Upper lobe of left lung (tissue), 6 donors: ENCODE results near the gene SLC38A4. TPM values are rescaled to one million over a fixed set of nuclear protein-coding genes. Genes with fewer than 3 reads are reported as not detected.

Experiments used
- ATAC-seq, 2 donors: fragments of 200-7000 bp; cut with Tn5 transposase; one replicate each; pipeline ENCODE4 v1.9.1; 2022; ENCODE audit warnings: mild to moderate bottlenecking in 2 of 2, moderate library complexity in 2 of 2; ENCODE audit not compliant: low FRiP score in 2 of 2
- DNase-seq, 2 donors: peaks; one replicate each; pipeline ENCODE4 v3.0.0-alpha.2; 2019 to 2020
- H3K27ac ChIP-seq, 4 donors: fragments of 200-600 bp; sonication (generic); one replicate each; pipeline ENCODE4 v1.5.1; 2016 to 2019
- H3K27me3 ChIP-seq, 4 donors: fragments of 200-600 bp; sonication (generic); one replicate each; pipeline ENCODE4 v1.5.1; 2017 to 2019
- H3K36me3 ChIP-seq, 4 donors: fragments of 200-600 bp; sonication (generic); one replicate each; pipeline ENCODE4 v1.5.1; 2016 to 2019
- H3K4me1 ChIP-seq, 4 donors: fragments of 200-600 bp; sonication (generic); one replicate each; pipeline ENCODE4 v1.5.1; 2018 to 2019
- H3K4me3 ChIP-seq, 4 donors: fragments of 200-600 bp; sonication (generic); one replicate each; pipeline ENCODE4 v1.5.1; 2017 to 2019; ENCODE audit warnings: mild to moderate bottlenecking in 2 of 4, moderate library complexity in 1 of 4
- H3K9me3 ChIP-seq, 4 donors: fragments of 200-600 bp; sonication (generic); one replicate each; pipeline ENCODE4 v1.5.1; 2018 to 2019
- EP300 ChIP-seq, 4 donors: sonication (generic); formaldehyde crosslinking; IDR thresholded peaks; one replicate each; pipeline ENCODE4 v1.5.1; 2017; ENCODE audit warnings: antibody characterized with exemption in 4 of 4, control low read depth in 2 of 4
- POLR2A ChIP-seq, 4 donors: fragments of 450-650 bp; IDR thresholded peaks; one replicate each; pipeline ENCODE4 v1.5.1; 2016 to 2017; ENCODE audit warnings: antibody characterized with exemption in 4 of 4, mild to moderate bottlenecking in 2 of 4
- POLR2AphosphoS5 ChIP-seq, 2 donors: sonication (generic); formaldehyde crosslinking; IDR thresholded peaks; one replicate each; pipeline ENCODE4 v1.5.1; 2017; ENCODE audit warnings: antibody characterized with exemption in 2 of 2
- WGBS, 2 donors: methylation state at CpG; one replicate each; pipeline ENCODE4 v1.1.5; 2017 to 2018; 5-methylcytosine and 5-hydroxymethylcytosine counted together
- total RNA-seq, 6 donors: library from RNA; depleted of rRNA in 4 of 6; stranded (reverse); fragments of >200 nt in 4 of 6; gene quantifications; one replicate each; pipeline versions ENCODE4 v1.1.0 to v1.2.1, GENCODE V29; 2016 to 2021
- TF ChIP-seq, protein P1 (sequence below), 6 experiments: fragments of 450-650 bp in 4 of 6; fragments of 200-600 bp in 2 of 6; sonication (generic) in 2 of 6; IDR thresholded peaks; one replicate each; pipeline ENCODE4 v1.5.1; 2016 to 2019; ENCODE audit warnings: antibody characterized with exemption in 6 of 6
- donor health status: DM: no; HTN: no; CAD: no; lungs with moderate emphysema.
- donor health status: DM: no; HTN: yes; CAD: no; lungs with severe emphysema.

Gene SLC38A4
- total RNA-seq, 6 donors from 2014 or later = 0.49 to 0.81 (median 0.60) TPM; not detected in 3

DNA sequence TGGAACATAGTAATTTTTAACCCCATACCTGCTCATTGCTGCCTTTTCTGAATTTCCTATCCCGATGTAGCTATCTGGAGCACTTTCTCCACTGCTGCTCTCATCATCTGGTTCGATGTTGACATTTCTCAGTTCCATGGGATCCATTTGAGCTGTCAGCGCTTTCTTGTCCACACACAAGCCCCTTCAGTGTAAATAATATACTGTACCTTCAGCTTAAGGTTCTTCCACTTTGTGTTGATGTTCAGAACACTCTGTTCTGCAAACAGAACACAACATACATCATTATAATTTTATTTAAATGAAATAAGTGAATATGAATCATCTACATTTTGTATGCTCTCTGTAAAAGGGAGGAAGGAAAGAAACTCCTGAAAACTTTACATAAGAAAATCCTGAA, 32.9 kb downstream of the SLC38A4 start:
- Histone ChIP-seq H3K9me3 (no peaks in the 10 kb centered on the region), H3K4me1 (no peaks in the 10 kb centered on the region), H3K36me3 (no peaks in the 10 kb centered on the region), H3K4me3 (no peak overlapping the region), H3K27ac (no peak overlapping the region), H3K27me3 (no peaks in the 10 kb centered on the region)
- no peak for DNase-seq
- WGBS, 2 donors = 58 to 69% methylated on average over 3 of the region's 3 CpGs
- ATAC-seq = no peak
- TF ChIP-seq POLR2A (IDR thresholded peaks at IDR 0.05) = no peak
- TF ChIP-seq, protein P1, sequence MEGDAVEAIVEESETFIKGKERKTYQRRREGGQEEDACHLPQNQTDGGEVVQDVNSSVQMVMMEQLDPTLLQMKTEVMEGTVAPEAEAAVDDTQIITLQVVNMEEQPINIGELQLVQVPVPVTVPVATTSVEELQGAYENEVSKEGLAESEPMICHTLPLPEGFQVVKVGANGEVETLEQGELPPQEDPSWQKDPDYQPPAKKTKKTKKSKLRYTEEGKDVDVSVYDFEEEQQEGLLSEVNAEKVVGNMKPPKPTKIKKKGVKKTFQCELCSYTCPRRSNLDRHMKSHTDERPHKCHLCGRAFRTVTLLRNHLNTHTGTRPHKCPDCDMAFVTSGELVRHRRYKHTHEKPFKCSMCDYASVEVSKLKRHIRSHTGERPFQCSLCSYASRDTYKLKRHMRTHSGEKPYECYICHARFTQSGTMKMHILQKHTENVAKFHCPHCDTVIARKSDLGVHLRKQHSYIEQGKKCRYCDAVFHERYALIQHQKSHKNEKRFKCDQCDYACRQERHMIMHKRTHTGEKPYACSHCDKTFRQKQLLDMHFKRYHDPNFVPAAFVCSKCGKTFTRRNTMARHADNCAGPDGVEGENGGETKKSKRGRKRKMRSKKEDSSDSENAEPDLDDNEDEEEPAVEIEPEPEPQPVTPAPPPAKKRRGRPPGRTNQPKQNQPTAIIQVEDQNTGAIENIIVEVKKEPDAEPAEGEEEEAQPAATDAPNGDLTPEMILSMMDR (IDR thresholded peaks at IDR 0.05) = no peak

DNA sequence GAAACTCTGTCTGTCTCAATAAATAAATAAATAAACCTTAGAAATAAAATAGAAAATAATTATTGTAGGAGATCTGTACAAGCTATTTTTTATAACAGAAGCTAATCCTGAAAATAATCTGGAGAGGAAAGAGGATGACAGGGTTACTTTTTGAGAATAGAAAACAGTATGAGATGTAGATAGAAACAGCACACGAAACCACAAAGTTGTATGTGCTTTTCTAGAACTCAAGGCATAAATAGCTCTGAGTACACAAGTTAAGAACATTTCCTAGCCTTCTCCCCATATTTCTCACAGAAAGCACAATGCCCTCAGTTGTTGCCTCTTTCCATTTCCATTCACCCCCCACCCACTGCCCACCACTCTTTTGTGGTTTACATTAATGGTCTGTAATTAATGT, 35.7 kb downstream of the SLC38A4 start:
- no peak overlapping the region for H3K27ac ChIP-seq
- no peaks in the 10 kb centered on the region for H3K36me3 ChIP-seq
- H3K27me3 ChIP-seq = no peaks in the 10 kb centered on the region
- no peaks in the 10 kb centered on the region for H3K4me1 ChIP-seq
- ATAC-seq = no peak
- H3K9me3 ChIP-seq = no peaks in the 10 kb centered on the region
- TF ChIP-seq POLR2AphosphoS5 (IDR thresholded peaks at IDR 0.05) = no peak
- no peak for TF ChIP-seq POLR2A (IDR thresholded peaks at IDR 0.05)
- TF ChIP-seq, protein P1 (IDR thresholded peaks at IDR 0.05) = no peak
- no peak for TF ChIP-seq EP300 (IDR thresholded peaks at IDR 0.05)
- DNase-seq = no peak
- 94 to 96% methylated on average over 1 of the region's 1 CpG for WGBS, 2 donors
- no peak overlapping the region for H3K4me3 ChIP-seq

DNA sequence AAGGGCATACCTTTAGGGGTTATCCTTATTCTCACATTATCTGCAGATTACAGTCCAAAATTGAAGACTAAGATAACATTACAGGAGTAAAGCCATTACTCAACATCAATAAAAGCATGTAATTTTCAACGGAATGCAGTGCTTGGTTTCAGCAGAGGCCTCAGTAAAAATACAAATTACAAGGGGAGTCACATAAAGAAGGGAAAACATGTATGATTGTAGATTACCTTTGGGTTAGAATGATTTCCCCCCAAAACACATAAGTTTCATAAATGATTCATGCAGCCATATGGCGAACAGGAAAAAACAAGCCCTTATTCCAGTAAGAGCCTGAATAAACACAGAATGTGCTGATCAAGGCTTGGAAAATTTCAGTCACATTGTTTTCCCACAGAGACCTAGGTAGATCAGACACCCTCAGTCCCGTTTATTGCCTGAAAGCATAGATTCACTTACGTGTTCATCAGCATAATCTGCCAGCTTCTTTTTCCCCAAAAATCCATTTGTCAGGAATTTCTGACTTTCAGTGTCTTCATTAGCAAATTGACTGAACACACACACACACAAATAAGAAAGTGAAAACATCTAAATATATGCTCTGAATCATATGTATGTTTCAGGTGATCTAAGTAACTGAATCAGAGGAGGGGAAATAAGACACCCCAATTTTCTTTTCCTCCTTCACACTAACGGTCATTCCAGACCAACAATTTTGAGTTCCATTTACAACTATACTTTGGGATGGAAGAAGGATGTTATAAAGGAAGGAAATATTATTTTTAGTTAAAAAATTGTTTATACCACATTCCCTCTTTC, 37.5 kb downstream of the SLC38A4 start:
- Histone ChIP-seq H3K27me3 (no peaks in the 10 kb centered on the region), H3K27ac (no peak overlapping the region), H3K4me1 (no peaks in the 10 kb centered on the region), H3K36me3 (no peaks in the 10 kb centered on the region), H3K9me3 (no peaks in the 10 kb centered on the region), H3K4me3 (no peak overlapping the region)
- no peak for TF ChIP-seq POLR2AphosphoS5 (IDR thresholded peaks at IDR 0.05)
- TF ChIP-seq EP300 (IDR thresholded peaks at IDR 0.05) = no peak
- TF ChIP-seq, protein P1 (IDR thresholded peaks at IDR 0.05) = no peak
- no peak for TF ChIP-seq POLR2A (IDR thresholded peaks at IDR 0.05)
- WGBS, 2 donors = 66% methylated on average over 5 of the region's 5 CpGs
- DNase-seq (no peak), ATAC-seq (no peak)

DNA sequence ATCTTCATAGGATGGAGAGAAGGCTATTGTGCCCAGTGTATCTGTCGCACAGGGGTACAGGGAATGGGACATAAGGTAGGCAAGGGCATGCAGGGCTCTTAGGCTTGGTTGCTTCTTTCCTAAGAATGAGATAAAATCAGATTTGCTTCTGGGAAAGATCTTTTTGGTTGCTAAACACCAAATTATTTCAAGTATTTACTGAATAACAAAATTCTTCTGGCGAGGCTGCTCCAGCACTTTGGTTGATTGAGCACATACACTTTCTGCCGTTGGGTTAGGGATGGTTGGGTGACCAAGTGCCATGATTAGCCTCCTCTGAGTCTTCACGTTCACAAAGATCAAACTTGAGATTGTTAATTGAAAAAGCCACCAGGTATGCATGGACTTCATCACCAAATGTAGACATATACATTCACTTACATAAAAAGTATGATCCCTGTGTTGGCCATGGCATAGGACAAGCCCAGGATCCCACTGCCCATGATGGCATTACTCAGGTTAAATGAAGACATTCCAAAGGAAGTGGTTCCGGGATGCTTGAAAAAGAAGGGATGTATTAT, 38.2 kb downstream of the SLC38A4 start:
- DNase-seq (no peak), ATAC-seq (no peak)
- H3K36me3 ChIP-seq = no peaks in the 10 kb centered on the region
- H3K27ac ChIP-seq = no peak overlapping the region
- 93% methylated on average over 5 of the region's 5 CpGs for WGBS, 2 donors
- H3K9me3 ChIP-seq = no peaks in the 10 kb centered on the region
- H3K27me3 ChIP-seq = no peaks in the 10 kb centered on the region
- no peak overlapping the region for H3K4me3 ChIP-seq
- TF ChIP-seq, protein P1 (IDR thresholded peaks at IDR 0.05) = no peak
- TF ChIP-seq EP300 (IDR thresholded peaks at IDR 0.05) = no peak
- TF ChIP-seq POLR2AphosphoS5 (IDR thresholded peaks at IDR 0.05) = no peak
- TF ChIP-seq POLR2A (IDR thresholded peaks at IDR 0.05) = no peak
- no peaks in the 10 kb centered on the region for H3K4me1 ChIP-seq

DNA sequence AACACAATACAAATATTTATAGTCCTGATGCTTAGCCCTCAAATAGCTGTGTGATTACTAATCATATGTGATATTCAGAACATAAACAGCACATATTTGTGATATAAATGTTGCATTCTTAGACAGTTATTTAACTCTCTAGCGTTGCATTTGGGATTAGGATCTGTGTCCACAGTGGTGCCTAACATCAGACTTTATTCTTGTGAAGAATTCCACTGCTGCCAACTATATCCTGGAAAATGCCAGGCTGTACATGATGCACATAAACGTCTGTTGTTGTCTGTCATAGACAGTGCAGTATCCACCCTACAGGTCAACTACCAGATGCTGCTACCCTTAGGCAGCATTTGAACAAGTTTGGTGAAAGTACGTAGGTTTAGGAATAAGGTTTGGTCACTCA, 39.0 kb downstream of the SLC38A4 start:
- 71 to 85% methylated on average over 3 of the region's 3 CpGs for WGBS, 2 donors
- Histone ChIP-seq H3K27me3 (no peaks in the 10 kb centered on the region), H3K4me1 (no peaks in the 10 kb centered on the region), H3K4me3 (no peak overlapping the region), H3K27ac (no peak overlapping the region), H3K9me3 (no peaks in the 10 kb centered on the region), H3K36me3 (no peaks in the 10 kb centered on the region)
- TF ChIP-seq, protein P1 (IDR thresholded peaks at IDR 0.05) = no peak
- TF ChIP-seq POLR2AphosphoS5 (IDR thresholded peaks at IDR 0.05) (no peak), POLR2A (IDR thresholded peaks at IDR 0.05) (no peak), EP300 (IDR thresholded peaks at IDR 0.05) (no peak)
- ATAC-seq (no peak), DNase-seq (no peak)
